Activated T-cell treated with anti-CD3 and anti-CD28 coated beads, Interleukin-2, amount 50 U/mL, for 72 hours (primary cell): ENCODE measurements around the gene CST3. TPM values are rescaled to one million over a fixed set of nuclear protein-coding genes. Genes with fewer than 3 reads are reported as not detected.
"Not testable (repeated sequence)": the region's sequence is repeated elsewhere in the genome, so short reads cannot be mapped to it uniquely, and the experiment has no call there.

Experiments
- ATAC-seq, 2 donors: fragments of 150-1000 bp; cut with Tn5 transposase; replicated peaks in 1 of 2; 2 replicates each; pipeline ENCODE4 v1.10.0; 2021; ENCODE audit warnings: moderate library complexity in 2 of 2, mild to moderate bottlenecking in 1 of 2
- DNase-seq, 2 donors: peaks; one replicate each; pipeline ENCODE4 v3.0.0; 2021 to 2022; ENCODE audit warnings: mixed read lengths in 1 of 2
- H3K27ac Mint-ChIP-seq: one replicate; pipeline ENCODE4 v1.8.0; 2022; ENCODE audit warnings: mild to moderate bottlenecking, moderate library complexity, mixed read lengths
- H3K27me3 Mint-ChIP-seq: one replicate; pipeline ENCODE4 v1.8.0; 2022; ENCODE audit warnings: low read depth, mixed read lengths
- H3K36me3 Mint-ChIP-seq, 2 donors: one replicate each; pipeline ENCODE4 v1.8.0; 2022; ENCODE audit warnings: mixed read lengths in 2 of 2, mild to moderate bottlenecking in 1 of 2; ENCODE audit not compliant: insufficient read depth in 2 of 2
- H3K4me1 Mint-ChIP-seq: one replicate; pipeline ENCODE4 v1.8.0; 2022; ENCODE audit warnings: low read depth, mixed read lengths
- H3K4me3 Mint-ChIP-seq, 2 donors: one replicate each; pipeline ENCODE4 v1.8.0; 2022; ENCODE audit warnings: mild to moderate bottlenecking in 2 of 2, mixed read lengths in 2 of 2, moderate library complexity in 2 of 2
- H3K9me3 Mint-ChIP-seq, 2 donors: one replicate each; pipeline ENCODE4 v1.8.0; 2022; ENCODE audit warnings: mixed read lengths in 2 of 2
- total RNA-seq, 2 donors: library from RNA; stranded (reverse); gene quantifications; one replicate each; pipeline ENCODE4 v1.2.3, GENCODE V29; 2022

CST3 gene
- total RNA-seq, 2 donors from 2014 or later = 0.22 to 0.30 TPM

GRCh38 chr20:23635768-23636090, 2.0 kb downstream of the CST3 start:
- not testable (repeated sequence) for H3K27ac Mint-ChIP-seq, DNase-seq, H3K4me1 Mint-ChIP-seq, ATAC-seq, H3K9me3 Mint-ChIP-seq, H3K4me3 Mint-ChIP-seq, H3K36me3 Mint-ChIP-seq
- peaks cover 19% of the 10 kb centered on the region for H3K27me3 Mint-ChIP-seq

GRCh38 chr20:23634985-23635767, 2.6 kb downstream of the CST3 start:
- no peak overlapping the region for H3K27ac Mint-ChIP-seq
- ATAC-seq = no peak
- no peaks in the 10 kb centered on the region for H3K9me3 Mint-ChIP-seq

GRCh38 chr20:23634044-23634801, 3.5 kb downstream of the CST3 start:
- Mint-ChIP-seq H3K27me3 (peaks cover 16% of the 10 kb centered on the region), H3K36me3 (no peaks in the 10 kb centered on the region), H3K9me3 (no peaks in the 10 kb centered on the region), H3K27ac (no peak overlapping the region), H3K4me3 (no peak overlapping the region), H3K4me1 (peaks cover 5% of the 10 kb centered on the region)
- DNase-seq = no peak
- no peak for ATAC-seq

More at GRCh38 chr20:23634985-23635767, 2.6 kb downstream of the CST3 start:
- Mint-ChIP-seq H3K4me3 (no peak overlapping the region), H3K36me3 (no peaks in the 10 kb centered on the region), H3K4me1 (peaks cover 5% of the 10 kb centered on the region), H3K27me3 (peaks cover 19% of the 10 kb centered on the region)
- DNase-seq = no peak

GRCh38 chr20:23632711-23633573, 4.8 kb downstream of the CST3 start:
- Mint-ChIP-seq H3K9me3 (no peaks in the 10 kb centered on the region), H3K27ac (no peak overlapping the region), H3K4me1 (peaks cover 5% of the 10 kb centered on the region), H3K27me3 (peaks cover 20% of the 10 kb centered on the region), H3K36me3 (no peaks in the 10 kb centered on the region), H3K4me3 (no peak overlapping the region)
- no peak for DNase-seq
- ATAC-seq = no peak

- no peak for ATAC-seq
- DNase-seq = no peak
- no peak overlapping the region for H3K4me3 Mint-ChIP-seq
- H3K36me3 Mint-ChIP-seq = no peaks in the 10 kb centered on the region
- H3K27ac Mint-ChIP-seq = no peak overlapping the region
- H3K9me3 Mint-ChIP-seq = no peaks in the 10 kb centered on the region
- peaks cover 5% of the 10 kb centered on the region for H3K4me1 Mint-ChIP-seq
- peaks cover 18% of the 10 kb centered on the region for H3K27me3 Mint-ChIP-seq
Measured at GRCh38 chr20:23631981-23632710, 5.6 kb downstream of the CST3 start.

- DNase-seq (no peak), ATAC-seq (no peak)
- H3K4me1 Mint-ChIP-seq = no peaks in the 10 kb centered on the region
- H3K27ac Mint-ChIP-seq = no peak overlapping the region
- no peak overlapping the region for H3K4me3 Mint-ChIP-seq
- no peaks in the 10 kb centered on the region for H3K36me3 Mint-ChIP-seq
- H3K27me3 Mint-ChIP-seq = peaks cover 10% of the 10 kb centered on the region
- no peaks in the 10 kb centered on the region for H3K9me3 Mint-ChIP-seq
Measured at GRCh38 chr20:23631226-23631822, 6.4 kb downstream of the CST3 start.

GRCh38 chr20:23630392-23630849, 7.3 kb downstream of the CST3 start:
- no peaks in the 10 kb centered on the region for H3K4me1 Mint-ChIP-seq
- H3K27me3 Mint-ChIP-seq = peaks cover 6% of the 10 kb centered on the region
- ATAC-seq = no peak
- DNase-seq = no peak
- no peak overlapping the region for H3K27ac Mint-ChIP-seq
- no peaks in the 10 kb centered on the region for H3K36me3 Mint-ChIP-seq
- H3K4me3 Mint-ChIP-seq = no peak overlapping the region
- no peaks in the 10 kb centered on the region for H3K9me3 Mint-ChIP-seq

GRCh38 chr20:23629542-23630391, 8.0 kb downstream of the CST3 start:
- Mint-ChIP-seq H3K27me3 (peaks cover 6% of the 10 kb centered on the region), H3K27ac (no peak overlapping the region), H3K9me3 (no peaks in the 10 kb centered on the region), H3K4me1 (no peaks in the 10 kb centered on the region), H3K36me3 (no peaks in the 10 kb centered on the region), H3K4me3 (no peak overlapping the region)
- ATAC-seq (no peak), DNase-seq (no peak)

- no peaks in the 10 kb centered on the region for H3K4me1 Mint-ChIP-seq
- DNase-seq (no peak), ATAC-seq (no peak)
- no peak overlapping the region for H3K4me3 Mint-ChIP-seq
- no peaks in the 10 kb centered on the region for H3K9me3 Mint-ChIP-seq
- H3K27ac Mint-ChIP-seq = no peak overlapping the region
- no peaks in the 10 kb centered on the region for H3K36me3 Mint-ChIP-seq
- peaks cover 6% of the 10 kb centered on the region for H3K27me3 Mint-ChIP-seq
Measured at GRCh38 chr20:23629017-23629541, 8.7 kb downstream of the CST3 start.

- Mint-ChIP-seq H3K27me3 (peaks cover 6% of the 10 kb centered on the region), H3K27ac (no peak overlapping the region), H3K4me3 (no peak overlapping the region), H3K4me1 (no peaks in the 10 kb centered on the region), H3K9me3 (no peaks in the 10 kb centered on the region), H3K36me3 (no peaks in the 10 kb centered on the region)
- DNase-seq = no peak
- ATAC-seq = no peak
Measured at GRCh38 chr20:23628402-23629016, 9.2 kb downstream of the CST3 start.

GRCh38 chr20:23627501-23627900, 10.3 kb downstream of the CST3 start:
- DNase-seq = no peak
- no peak for ATAC-seq
- H3K36me3 Mint-ChIP-seq = no peaks in the 10 kb centered on the region
- H3K9me3 Mint-ChIP-seq = no peaks in the 10 kb centered on the region
- no peak overlapping the region for H3K27ac Mint-ChIP-seq
- H3K4me1 Mint-ChIP-seq = no peaks in the 10 kb centered on the region
- H3K27me3 Mint-ChIP-seq = peaks cover 6% of the 10 kb centered on the region
- no peak overlapping the region for H3K4me3 Mint-ChIP-seq
